SIG-M5 treated with dmso at 0.1 percent for 504 hours (cell line): ENCODE measurements around the gene TMEM232.
"Not testable (repeated sequence)": the region's sequence is repeated elsewhere in the genome, so short reads cannot be mapped to it uniquely, and the experiment has no call there.

Experiments used
- DNase-seq: peaks from one replicate; lab custom pipeline; 2025; ENCODE audit not compliant: unreplicated experiment; lab: John Stamatoyannopoulos, UW

TMEM232 gene

DNA sequence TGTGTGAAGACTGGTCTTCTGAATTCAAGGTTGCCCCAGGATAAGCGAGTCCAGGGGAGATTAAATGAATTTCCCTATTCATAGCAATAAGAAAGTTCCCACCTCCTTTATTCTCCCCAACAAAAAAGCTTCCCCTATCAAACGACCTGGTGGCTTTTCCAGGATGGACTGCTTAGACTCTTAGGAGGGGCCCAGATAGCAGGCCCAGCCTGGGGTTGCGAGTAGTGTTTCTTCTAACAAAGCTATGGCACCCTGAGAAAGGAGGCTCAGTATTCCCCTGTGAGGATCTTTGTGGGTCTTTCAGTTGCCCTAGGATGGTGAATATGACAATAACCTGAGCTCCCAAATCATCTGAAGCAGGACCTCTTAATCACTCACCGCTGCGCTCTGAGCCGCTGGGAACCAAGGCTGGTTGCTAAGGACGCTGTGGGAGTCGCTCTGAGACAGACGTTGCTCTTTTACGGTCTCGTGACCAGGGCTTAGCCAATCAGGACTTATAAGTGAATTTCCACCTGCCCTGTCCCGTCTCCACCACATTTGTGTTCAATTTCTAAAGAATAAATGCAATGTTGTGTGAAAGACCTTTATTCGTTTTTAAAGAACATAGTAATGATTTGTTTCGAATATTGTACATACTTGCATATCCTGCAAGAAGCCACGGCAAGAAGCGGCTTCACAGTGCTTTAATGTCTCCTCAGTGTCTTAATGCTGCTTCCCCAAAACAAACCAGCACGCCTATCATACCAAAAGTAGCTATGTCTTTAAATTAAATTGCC, at the start of gene TMEM232:
Gene TMEM232, minus strand, starts transcription at position 423 of the 776 bp plus-strand sequence. CDS start 59,319 bp downstream, outside the sequence.
- DNase-seq: peak; percentile 43

DNA sequence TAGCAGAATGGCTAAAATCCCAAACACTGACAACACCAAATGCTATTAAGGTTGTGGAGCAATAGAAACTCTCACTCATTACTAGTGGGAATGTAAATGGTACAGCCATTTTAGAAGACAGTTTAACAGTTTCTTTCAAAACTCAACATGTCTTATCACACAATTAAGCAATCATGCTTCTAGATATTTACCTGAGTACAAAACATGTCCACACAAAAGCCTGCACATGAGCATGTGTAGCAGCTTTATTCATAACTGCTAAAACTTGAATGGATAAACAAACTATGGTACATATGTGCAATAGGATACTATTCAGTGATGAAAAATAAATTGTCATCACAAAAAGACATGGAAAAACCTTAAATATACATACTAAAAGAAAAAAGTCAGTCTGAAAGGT, 43.8 kb upstream of the TMEM232 start:
- no peak for DNase-seq

DNA sequence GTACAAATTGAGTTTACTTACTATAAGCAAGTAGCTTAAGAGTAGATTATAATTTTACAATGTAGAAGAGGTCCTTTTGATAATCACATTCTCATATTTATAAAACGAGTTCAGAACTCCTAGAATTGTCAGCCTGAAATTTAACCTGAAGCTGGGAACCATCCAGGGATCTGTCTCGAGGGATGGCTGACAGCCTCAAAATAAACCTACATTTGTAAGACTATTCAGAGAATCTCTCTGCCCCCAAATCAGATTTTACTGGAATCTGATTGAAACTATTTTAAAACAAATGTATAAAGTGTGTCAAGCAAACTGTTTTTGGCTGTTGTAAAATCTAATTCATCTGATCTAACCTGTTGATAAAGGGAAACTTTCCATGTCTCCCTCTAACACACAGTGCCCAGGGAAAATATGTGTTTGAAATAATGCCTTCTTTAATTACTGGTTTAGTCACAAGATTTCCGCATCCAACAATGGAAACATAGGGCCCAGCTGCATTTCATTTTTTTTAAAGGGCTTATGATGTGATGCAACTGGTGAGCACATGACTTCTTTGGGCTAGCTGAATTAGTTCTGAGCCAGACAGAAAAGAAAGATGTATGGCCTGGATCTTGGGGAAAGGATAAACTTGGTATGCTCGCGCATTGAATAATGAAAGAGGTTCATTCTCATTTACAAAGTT, 42.7 kb upstream of the TMEM232 start:
- DNase-seq: peak; percentile 14

DNA sequence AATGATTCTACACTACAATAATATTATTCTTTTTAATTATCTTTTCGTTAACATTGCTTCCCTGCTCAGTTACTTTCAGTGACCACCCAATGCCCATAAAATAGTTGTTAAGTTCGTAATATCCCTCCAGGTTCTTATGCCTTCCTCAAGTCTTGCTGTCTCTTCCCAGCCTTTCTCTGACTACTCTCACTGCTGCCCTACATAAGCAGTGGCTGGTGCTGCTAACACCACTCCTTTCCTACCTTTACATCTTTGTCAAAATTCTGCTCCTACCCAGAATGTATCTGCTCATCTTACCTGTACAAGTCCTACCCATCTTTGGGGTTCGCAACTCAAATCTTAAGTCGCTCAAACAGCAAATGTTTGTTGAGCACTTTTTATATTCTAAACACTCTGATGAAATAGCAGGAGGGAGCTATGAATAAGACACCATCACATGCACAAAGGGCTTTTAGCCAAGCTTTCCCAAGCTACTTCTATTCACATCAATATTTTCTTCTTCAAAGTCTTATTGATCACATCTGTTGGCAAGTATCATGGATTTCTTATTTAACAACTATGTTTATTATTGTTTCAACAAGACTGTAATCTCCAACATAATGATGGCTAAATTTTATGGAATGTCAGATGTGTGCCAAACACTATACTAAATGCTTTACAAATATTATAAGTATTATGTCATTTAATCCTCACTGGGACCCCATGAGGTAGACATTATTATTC, 41.8 kb upstream of the TMEM232 start:
- DNase-seq: no peak

GRCh38 chr5:110760158-110760557, 33.7 kb upstream of the TMEM232 start:
- DNase-seq: no peak

DNA sequence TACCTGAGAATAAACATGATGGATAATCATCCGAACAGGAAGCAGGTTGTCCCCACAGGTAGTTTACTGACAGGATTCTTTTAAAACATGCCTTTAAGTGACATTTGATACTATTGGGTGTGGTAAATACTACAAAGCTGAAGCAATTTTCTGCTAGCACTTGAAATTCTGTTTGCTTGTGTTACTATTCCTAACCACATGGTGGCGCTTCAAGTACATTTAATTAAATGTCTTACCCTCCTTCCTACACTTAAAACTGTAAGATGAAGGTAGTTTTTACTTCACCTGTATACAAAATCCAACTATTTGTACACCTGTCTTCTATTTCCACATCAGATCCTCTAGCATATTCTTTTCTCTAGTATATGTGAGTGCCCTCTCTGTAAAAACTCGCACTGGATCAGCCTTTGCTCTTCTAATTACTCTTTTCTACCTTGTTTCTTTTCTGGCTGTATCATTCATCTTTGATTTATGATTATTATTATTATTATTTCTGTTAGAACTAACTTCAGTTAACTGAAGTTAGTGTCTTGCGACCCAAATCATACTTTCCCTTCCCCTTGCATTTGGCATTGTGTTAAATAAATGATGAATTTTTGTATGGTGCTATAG, 30.8 kb upstream of the TMEM232 start:
- peak; percentile 60 for DNase-seq

- DNase-seq: no peak
These were observed 27.7 kb upstream of the TMEM232 start for GRCh38 chr5:110754181-110754580.

- DNase-seq: no peak
These were observed 27.1 kb upstream of the TMEM232 start for GRCh38 chr5:110753600-110753999.

DNA sequence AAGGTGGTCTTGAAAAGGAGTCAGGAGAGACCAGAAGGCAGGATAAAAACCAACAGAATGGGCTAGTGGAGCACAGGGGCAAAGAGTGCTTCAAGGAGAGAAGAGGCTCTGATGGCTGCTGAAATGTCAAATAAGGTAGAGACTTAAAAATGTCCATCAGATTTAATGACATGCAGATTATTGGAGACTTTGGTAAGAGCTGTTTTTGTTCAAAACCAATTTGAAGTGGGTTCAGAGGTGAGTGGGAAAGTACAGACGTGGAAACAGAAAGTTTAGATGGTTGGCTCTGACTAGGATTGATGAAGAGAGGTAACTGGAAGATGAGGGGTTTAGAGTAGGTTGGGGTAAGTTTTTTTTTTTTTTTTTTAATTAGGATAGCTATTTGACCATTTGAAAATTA, 26.5 kb upstream of the TMEM232 start:
- no peak for DNase-seq

DNA sequence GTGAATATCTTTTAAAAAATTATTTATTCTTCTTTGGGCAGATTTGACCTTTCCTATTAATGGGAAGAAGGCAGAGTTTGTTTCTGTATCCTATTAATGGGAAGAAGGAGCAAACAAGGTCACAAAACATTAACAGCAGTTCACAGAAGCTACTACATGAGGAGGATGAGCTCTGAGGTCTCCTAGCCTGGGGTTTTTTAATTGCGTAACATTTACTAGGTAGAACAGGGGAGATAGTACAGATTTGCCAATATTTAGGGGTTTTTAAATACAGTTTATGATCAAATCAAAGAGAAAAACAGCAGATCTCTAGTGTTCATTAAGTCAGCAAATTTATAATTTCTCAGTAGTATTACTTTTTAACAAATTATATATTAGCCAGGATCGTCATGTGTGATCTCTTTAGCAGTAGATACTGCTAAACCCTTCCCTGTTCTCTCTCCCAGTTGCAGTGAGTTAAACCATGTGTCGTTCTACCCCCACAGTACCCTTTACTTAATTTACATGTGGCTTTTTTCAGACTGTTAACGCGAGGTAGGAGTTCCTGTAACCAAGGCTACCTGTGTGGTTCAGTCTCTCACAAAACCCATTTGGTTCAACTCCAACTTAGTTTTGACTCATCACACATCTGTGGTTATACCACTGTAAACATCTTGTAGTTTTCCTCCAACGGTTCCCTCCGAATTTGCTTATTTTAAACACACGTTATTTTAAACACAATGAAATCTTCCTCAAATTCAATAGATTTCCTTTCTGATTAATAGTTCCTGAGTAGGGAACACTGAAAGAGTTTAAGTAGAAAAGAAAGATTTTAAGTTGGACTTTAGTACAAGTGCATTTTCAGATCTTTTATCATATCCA, 25.7 kb upstream of the TMEM232 start:
- no peak for DNase-seq

DNA sequence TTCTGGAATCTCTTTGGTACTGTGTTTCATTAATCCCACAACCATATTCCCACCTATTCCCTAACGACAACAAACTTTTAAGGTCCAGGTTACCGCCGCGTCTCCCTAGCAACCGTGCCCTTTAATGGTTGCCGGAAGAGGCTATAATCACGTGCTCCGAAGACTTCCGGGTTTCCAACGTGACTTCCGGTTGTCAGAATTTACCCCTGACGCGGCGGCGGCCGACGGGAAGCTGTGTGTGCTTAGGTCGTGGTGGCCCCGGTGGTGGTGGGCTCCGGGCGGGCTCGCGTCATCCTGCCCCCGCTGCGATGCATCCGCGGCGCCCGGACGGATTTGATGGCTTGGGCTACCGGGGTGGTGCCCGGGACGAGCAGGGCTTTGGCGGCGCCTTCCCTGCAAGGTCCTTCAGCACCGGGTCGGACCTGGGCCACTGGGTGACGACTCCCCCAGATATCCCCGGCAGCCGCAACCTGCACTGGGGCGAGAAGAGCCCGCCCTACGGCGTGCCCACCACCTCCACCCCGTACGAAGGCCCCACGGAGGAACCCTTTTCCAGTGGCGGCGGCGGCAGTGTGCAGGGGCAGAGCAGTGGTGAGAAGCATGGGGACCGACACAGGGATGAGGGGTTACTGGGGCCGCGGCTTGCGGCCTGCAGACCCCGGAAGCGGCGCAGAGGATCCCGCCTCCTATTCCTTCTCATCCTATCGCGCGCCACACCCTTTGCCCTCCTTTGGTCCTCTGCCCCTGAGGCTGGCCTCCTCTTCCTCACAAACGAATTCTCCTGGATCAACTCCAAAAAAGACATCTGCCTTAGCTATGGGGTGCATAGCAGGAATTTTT, 12.6 kb upstream of the TMEM232 start, which contains the start of gene SLC25A46:
Gene SLC25A46, plus strand, starts transcription at position 196 of the 840 bp plus-strand sequence. Its CDS starts 113 bp downstream, at position 309.
- peak; percentile 93 for DNase-seq

DNA sequence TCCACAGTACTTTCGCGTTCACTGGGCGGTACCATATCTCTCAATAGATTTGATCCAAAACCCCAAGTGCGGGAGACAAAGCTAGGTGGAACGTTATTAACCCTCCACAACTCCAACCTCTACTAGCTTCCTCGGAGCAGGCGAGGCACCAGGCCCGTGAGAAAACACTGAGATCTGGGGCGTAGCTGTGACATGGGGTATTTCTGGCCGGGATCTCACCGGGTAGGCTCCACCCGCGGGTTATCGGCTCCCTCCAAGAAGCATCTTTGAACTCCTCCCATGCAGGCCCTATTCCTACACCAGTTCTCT, 12.0 kb upstream of the TMEM232 start:
- DNase-seq: peak; percentile 72

DNA sequence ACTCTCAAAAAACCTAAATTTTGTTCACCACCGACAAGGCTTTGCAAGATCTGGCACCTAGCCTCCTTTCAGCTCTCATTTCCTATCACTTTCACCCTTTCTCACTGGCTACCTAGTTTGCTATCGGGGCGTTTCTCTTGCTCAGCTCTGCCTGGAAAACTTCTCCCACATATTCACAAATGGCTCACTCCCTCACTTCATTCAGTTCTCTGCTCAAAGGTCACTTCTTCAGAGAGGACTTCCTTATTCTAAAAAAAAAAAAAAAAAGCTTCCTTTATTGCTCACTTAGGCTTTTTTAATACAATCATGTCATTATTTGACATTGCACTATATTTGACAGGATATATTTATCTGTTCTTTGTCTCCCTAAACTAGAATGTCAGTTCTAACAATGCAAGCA, 10.3 kb upstream of the TMEM232 start:
- no peak for DNase-seq

DNA sequence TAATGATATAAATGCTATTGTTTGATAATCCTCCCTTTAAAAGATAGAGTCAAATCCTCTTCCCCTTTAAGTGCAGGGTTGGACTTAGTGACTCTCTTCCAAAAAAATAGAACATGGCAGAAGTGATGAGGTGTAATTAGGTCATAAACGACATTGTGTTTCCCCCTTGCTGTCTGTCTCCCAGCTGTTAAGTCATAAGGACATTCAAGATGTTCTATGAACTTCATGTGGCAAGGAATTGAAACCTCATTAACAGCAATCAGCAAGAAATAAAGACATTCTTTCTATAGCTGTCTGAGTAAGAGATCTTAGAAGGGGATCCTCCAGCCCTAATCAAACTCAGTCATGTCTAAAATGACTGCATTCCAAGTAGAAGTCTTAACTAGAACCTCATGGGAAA, 9.1 kb upstream of the TMEM232 start:
- no peak for DNase-seq

GRCh38 chr5:110734101-110734500, 7.6 kb upstream of the TMEM232 start:
- no peak for DNase-seq

- DNase-seq: not testable (repeated sequence)
These were observed 5.0 kb upstream of the TMEM232 start for GRCh38 chr5:110731499-110731898.

DNA sequence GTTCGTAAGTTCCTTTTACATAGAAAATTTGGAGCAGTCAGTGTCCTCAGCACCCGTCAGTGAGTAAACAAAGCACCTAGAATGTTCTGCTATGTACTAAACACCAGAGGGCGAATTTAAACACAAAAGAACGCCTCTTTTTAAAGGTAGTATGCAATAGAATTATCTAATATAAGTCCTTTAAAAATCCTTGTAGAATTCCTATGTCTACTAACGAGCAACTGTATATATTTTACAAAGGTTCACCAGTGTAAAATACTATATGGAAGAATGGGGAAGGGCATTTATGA, 499 bp upstream of the TMEM232 start:
- no peak for DNase-seq

- DNase-seq: no peak
These were observed 8.2 kb downstream of the TMEM232 start for GRCh38 chr5:110718311-110718710.

DNA sequence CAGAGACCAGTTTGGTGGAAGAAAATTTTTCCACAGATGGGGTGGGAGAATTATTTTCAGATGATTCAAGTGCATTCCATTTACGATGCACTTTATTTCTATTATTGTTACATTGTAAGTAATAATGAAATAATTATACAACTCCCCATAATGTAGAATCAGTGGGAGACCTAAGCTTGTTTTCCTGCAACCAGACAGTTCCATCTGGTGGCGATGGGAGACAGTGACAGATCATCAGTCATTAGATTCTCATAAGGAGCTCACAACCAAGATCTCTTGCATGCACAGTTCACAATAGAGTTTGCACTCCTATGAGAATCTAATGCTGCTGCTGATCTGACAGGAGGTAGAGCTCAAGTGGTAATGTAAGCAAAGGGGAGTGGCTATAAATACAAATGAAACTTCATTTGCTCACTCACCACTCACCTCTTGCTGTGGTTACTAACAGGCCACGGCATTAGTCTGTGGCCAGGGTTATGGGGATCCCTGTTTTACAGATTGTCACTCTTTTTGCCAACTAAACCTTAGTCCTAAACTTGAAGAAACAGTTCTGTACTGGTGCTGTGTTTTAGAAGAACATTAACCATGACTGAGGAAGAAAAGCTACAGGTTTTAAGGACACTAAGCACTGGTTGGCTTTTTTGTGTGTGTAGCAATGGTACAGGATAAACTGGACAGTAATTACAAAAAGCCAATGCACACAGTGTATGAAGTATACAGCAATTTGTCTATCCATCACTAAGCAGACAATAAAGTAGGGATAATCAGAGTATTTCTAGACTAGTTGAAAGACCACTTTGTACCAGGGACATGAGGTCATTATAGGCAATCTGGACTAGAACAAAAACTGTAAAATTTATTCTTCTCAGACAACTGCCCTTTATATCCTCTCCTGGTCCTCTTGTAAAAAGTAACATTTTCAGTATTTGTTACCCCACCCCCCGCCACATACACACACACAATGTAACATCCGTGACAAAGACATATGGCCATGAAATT, 9.9 kb downstream of the TMEM232 start:
- no peak for DNase-seq
